Endothelial cell (in vitro differentiated cells): ENCODE results near the gene SLFN12L. TPM values are rescaled to one million over a fixed set of nuclear protein-coding genes. Genes with fewer than 3 reads are reported as not detected.
"Not testable (repeated sequence)": the region's sequence is repeated elsewhere in the genome, so short reads cannot be mapped to it uniquely, and the experiment has no call there.

Experiments
- DNase-seq: peaks from one replicate; pipeline ENCODE4 v3.0.0; 2021; ENCODE audit warnings: low spot score
- H3K27ac Mint-ChIP-seq: one replicate; pipeline ENCODE4 v1.8.0; 2021; ENCODE audit warnings: mixed read lengths, inconsistent platforms; ENCODE audit not compliant: unreplicated experiment
- H3K27me3 Mint-ChIP-seq: one replicate; pipeline ENCODE4 v1.8.0; 2021; ENCODE audit warnings: mild to moderate bottlenecking, moderate library complexity, mixed read lengths, inconsistent platforms; ENCODE audit not compliant: unreplicated experiment
- H3K36me3 Mint-ChIP-seq: one replicate; pipeline ENCODE4 v1.8.0; 2021; ENCODE audit warnings: mild to moderate bottlenecking, low read depth, mixed read lengths, inconsistent platforms; ENCODE audit not compliant: unreplicated experiment
- H3K4me1 Mint-ChIP-seq: one replicate; pipeline ENCODE4 v1.8.0; 2021; ENCODE audit warnings: mild to moderate bottlenecking, mixed read lengths, inconsistent platforms; ENCODE audit not compliant: unreplicated experiment
- H3K4me3 Mint-ChIP-seq: one replicate; pipeline ENCODE4 v1.8.0; 2021; ENCODE audit warnings: mild to moderate bottlenecking, mixed read lengths, inconsistent platforms; ENCODE audit not compliant: unreplicated experiment
- H3K9me3 Mint-ChIP-seq: one replicate; pipeline ENCODE4 v1.8.0; 2021; ENCODE audit warnings: mixed read lengths, inconsistent platforms; ENCODE audit not compliant: unreplicated experiment
- total RNA-seq: library from RNA; stranded (reverse); fragmentation: NEBNext Ultra II Directional; extraction: Animal tissue kit (Norgen Biotek cat#: 25700); gene quantifications from one replicate; pipeline ENCODE4 v1.2.1, GENCODE V29; 2021; ENCODE audit not compliant: unreplicated experiment
- TF ChIP-seq, protein P1 (sequence below): fragments of 200-600 bp; sonication (generic); IDR thresholded peaks from one replicate; pipeline ENCODE4 v1.5.0; 2021; ENCODE audit warnings: antibody characterized with exemption; ENCODE audit not compliant: unreplicated experiment

The SLFN12L gene
- total RNA-seq, 1 donor from 2014 or later, result not detected

DNA sequence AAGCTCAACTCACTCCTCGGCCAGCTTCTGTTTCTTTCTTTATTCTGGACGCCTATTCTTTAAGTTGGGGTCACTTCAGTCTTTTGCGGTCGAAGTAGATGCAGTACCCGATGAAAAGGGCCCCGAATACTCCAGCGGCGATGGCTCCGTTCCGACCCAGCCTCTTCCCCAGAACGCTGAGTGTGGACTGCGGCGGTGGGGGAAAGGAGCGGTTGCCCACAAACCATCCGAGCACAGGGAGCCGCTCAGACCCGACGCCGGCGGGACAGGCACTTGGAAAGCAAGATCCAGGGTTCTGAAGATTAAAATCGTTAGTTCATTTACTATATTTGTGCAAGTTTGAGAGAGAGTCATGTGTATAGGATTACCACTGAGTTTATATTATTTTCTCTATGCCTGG, 22.5 kb downstream of the SLFN12L start:
- TF ChIP-seq, protein P1, sequence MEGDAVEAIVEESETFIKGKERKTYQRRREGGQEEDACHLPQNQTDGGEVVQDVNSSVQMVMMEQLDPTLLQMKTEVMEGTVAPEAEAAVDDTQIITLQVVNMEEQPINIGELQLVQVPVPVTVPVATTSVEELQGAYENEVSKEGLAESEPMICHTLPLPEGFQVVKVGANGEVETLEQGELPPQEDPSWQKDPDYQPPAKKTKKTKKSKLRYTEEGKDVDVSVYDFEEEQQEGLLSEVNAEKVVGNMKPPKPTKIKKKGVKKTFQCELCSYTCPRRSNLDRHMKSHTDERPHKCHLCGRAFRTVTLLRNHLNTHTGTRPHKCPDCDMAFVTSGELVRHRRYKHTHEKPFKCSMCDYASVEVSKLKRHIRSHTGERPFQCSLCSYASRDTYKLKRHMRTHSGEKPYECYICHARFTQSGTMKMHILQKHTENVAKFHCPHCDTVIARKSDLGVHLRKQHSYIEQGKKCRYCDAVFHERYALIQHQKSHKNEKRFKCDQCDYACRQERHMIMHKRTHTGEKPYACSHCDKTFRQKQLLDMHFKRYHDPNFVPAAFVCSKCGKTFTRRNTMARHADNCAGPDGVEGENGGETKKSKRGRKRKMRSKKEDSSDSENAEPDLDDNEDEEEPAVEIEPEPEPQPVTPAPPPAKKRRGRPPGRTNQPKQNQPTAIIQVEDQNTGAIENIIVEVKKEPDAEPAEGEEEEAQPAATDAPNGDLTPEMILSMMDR, result no peak
- H3K27ac Mint-ChIP-seq, result no peak overlapping the region
- no peaks in the 10 kb centered on the region for H3K4me1 Mint-ChIP-seq
- H3K36me3 Mint-ChIP-seq, result no peaks in the 10 kb centered on the region
- H3K9me3 Mint-ChIP-seq, result no peaks in the 10 kb centered on the region
- H3K27me3 Mint-ChIP-seq, result no peaks in the 10 kb centered on the region
- no peak for DNase-seq
- no peak overlapping the region for H3K4me3 Mint-ChIP-seq

DNA sequence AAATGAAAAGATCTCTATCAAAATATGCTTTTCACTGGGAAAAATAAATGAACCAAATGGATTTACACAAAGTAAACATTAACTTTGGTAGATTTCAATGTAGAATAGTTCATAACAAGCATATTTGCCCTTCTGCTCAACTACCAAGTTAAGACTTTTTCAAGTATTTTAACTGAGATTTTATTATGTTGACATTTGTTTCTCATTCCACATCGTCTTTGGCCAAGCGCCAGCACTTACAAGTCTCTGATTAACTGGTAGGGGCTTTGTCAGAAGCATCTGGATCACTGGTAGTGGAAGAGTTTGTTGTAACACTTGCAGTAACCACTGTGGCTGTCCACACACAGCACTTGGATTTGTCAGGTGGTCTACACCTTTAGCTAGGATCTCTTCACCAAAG, 22.9 kb downstream of the SLFN12L start:
- no peaks in the 10 kb centered on the region for H3K9me3 Mint-ChIP-seq
- H3K27me3 Mint-ChIP-seq, result no peaks in the 10 kb centered on the region
- H3K27ac Mint-ChIP-seq, result no peak overlapping the region

DNA sequence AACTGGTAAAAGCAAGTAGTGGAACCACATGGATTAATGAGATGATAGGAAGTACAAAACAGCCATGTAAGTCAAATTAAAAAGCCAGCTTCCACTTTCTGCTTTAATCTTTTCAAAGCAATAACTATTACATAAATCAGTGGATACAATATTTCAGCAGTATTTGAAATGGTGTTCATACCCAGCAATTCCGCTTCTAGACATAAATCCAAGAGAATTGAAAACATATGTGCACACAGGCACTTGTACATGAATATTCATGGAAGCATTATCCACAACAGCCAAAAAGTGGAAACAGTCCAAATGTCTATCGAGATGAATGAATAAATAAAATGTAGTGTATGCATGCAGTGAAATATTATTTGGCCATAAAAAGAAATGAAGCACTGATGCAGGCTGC, 27.4 kb downstream of the SLFN12L start:
- no peaks in the 10 kb centered on the region for H3K27me3 Mint-ChIP-seq
- TF ChIP-seq, protein P1, result no peak
- no peak for DNase-seq
- H3K9me3 Mint-ChIP-seq, result no peaks in the 10 kb centered on the region
- no peaks in the 10 kb centered on the region for H3K36me3 Mint-ChIP-seq
- no peak overlapping the region for H3K27ac Mint-ChIP-seq
- no peak overlapping the region for H3K4me3 Mint-ChIP-seq
- H3K4me1 Mint-ChIP-seq, result no peaks in the 10 kb centered on the region

More for the DNA sequence above, 22.9 kb downstream of the SLFN12L start:
- no peak for DNase-seq
- Mint-ChIP-seq H3K36me3 (no peaks in the 10 kb centered on the region), H3K4me3 (no peak overlapping the region), H3K4me1 (no peaks in the 10 kb centered on the region)
- TF ChIP-seq, protein P1, result no peak

DNA sequence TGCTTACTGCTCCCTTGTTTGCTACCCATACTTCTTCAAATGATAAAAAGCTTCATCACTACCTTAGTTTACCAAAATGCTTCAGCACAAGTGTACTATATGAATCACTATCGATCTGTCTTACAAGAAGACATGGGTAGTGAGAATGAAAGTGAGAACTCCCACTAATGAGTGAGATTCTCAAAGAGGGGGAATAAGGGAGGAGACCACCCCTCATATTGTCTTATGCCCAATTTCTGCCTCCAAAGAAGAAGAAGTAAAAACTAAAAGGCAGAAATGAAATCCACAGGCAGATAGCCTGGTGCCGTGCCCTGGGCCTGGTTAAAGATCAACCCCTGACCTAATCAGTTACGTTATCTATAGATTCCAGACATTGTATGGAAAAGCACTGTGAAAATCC, 29.8 kb downstream of the SLFN12L start:
- H3K4me1 Mint-ChIP-seq, H3K4me3 Mint-ChIP-seq, H3K36me3 Mint-ChIP-seq, H3K27ac Mint-ChIP-seq, H3K27me3 Mint-ChIP-seq, DNase-seq, H3K9me3 Mint-ChIP-seq: not testable (repeated sequence)

DNA sequence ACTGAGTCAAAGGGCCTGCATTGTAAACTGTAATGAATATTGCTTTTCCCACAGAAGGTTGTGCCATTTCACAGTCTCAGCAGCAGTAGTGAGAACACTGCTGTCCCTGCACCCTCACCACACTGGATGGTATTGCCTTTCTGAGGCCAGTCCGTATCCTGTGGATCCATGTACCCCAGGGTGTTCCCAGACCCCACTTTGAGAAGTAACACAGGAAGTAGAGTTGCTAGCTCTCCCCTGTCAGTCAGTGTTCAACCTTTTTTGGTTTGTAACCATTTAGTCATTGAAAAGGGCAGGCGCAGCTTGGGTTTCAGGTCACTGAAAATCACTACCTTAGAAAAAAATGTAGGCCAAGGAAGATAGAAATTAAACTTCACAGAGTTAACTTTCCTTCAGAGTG, 37.9 kb downstream of the SLFN12L start:
- no peak for DNase-seq
- TF ChIP-seq, protein P1, result no peak
- peaks cover 6% of the 10 kb centered on the region for H3K9me3 Mint-ChIP-seq
- peaks cover 7% of the 10 kb centered on the region for H3K36me3 Mint-ChIP-seq
- peaks cover 13% of the 10 kb centered on the region for H3K27me3 Mint-ChIP-seq
- H3K4me3 Mint-ChIP-seq, result no peak overlapping the region
- peaks cover 10% of the 10 kb centered on the region for H3K4me1 Mint-ChIP-seq
- no peak overlapping the region for H3K27ac Mint-ChIP-seq
